K562 (cell line): ENCODE data around the gene DLL4. TPM values are rescaled to one million over a fixed set of nuclear protein-coding genes. Genes with fewer than 3 reads are reported as not detected.

Experiments used
- KLF13 ChIP-seq: fragments of 450-650 bp; IDR thresholded peaks from 2 replicates; pipeline ENCODE4 v1.6.1; 2016; ENCODE audit warnings: missing genetic modification characterization, low read depth, mild to moderate bottlenecking, missing compliant biosample characterization, moderate library complexity, borderline replicate concordance
- NKRF ChIP-seq: fragments of 450-650 bp; IDR thresholded peaks from 2 replicates; pipeline ENCODE4 v1.6.1; 2016; ENCODE audit warnings: borderline replicate concordance
- SOX6 ChIP-seq: fragments of 450-650 bp; IDR thresholded peaks from 2 replicates; pipeline ENCODE4 v1.6.1; 2014; ENCODE audit warnings: mild to moderate bottlenecking
- STAT6 ChIP-seq: sonication (generic); formaldehyde crosslinking; IDR thresholded peaks from 2 replicates; pipeline ENCODE4 v1.8.1; 2023; ENCODE audit warnings: mild to moderate bottlenecking, missing genetic modification reagents
- TRIM24 ChIP-seq, 2 experiments: fragments of 450-650 bp; IDR thresholded peaks; 2 replicates each; pipeline ENCODE4 v1.6.1; 2016
- ZNF12 ChIP-seq: sonication (generic); formaldehyde crosslinking; IDR thresholded peaks from 2 replicates; pipeline ENCODE4 v1.4.0; 2020; ENCODE audit warnings: mild to moderate bottlenecking, missing genetic modification reagents
- polyA plus RNA-seq, 8 experiments: library from polyadenylated mRNA; depleted of rRNA in 4 of 8; stranded (reverse) in 5 of 8; unstranded in 3 of 8; fragments of >200 nt; fragmentation: Nextera tagmentation in 2 of 8; fragmentation: Illumina TruSeq in 1 of 8; extraction: Ambion mirVana in 2 of 8; extraction: Trizol in 1 of 8; gene quantifications; 2 replicates each; pipeline versions ENCODE4 v1.2.1 to v1.2.3, GENCODE V29; 2011 to 2014; ENCODE audit warnings: inconsistent platforms in 1 of 8, missing spikeins in 1 of 8
- total RNA-seq, 7 experiments: library from RNA; depleted of rRNA in 6 of 7; stranded (reverse); fragments of >200 nt in 6 of 7; fragmentation: Illumina TruSeq in 2 of 7; extraction: Trizol in 2 of 7; gene quantifications; 2 replicates each; pipeline versions ENCODE4 v1.2.1 to v1.2.3, GENCODE V29; 2011 to 2021; ENCODE audit warnings: low replicate concordance in 1 of 7
- TF ChIP-seq, protein P1 (sequence below), 2 experiments: IDR thresholded peaks; 2 replicates each; pipeline ENCODE4 v1.6.1; 2012; ENCODE audit warnings: improper control_type of control experiment in 2 of 2, low read depth in 2 of 2, low read length in 2 of 2, borderline replicate concordance in 1 of 2
- TF ChIP-seq, protein P2 (sequence below): fragments of 250-450 bp; sonication (Bioruptor Pico); IDR thresholded peaks from 2 replicates; pipeline ENCODE4 v1.8.0; 2022; ENCODE audit warnings: inconsistent platforms
- TF ChIP-seq, protein P3 (sequence below): fragments of 450-650 bp; conservative IDR thresholded peaks from 2 replicates; pipeline ENCODE4 v1.6.1; 2016; ENCODE audit warnings: missing genetic modification characterization, low read depth, mild to moderate bottlenecking, control low read depth, missing compliant biosample characterization

The DLL4 gene
- total and polyA plus RNA-seq, 9 of the 15 experiments (the other 6 are each of a cell fraction or from before 2014, with no cell fraction given) = 0.04 to 1.1 (median 0.41) TPM; not detected in 1

GRCh38 chr15:40879609-40880008 is 49.5 kb upstream of the DLL4 start (continued):
- TF ChIP-seq NKRF = 0 out of 2 replicates have a peak, but pooled peaks have one; percentile 29
- TF ChIP-seq SOX6 = no peak
- TF ChIP-seq, protein P1, sequence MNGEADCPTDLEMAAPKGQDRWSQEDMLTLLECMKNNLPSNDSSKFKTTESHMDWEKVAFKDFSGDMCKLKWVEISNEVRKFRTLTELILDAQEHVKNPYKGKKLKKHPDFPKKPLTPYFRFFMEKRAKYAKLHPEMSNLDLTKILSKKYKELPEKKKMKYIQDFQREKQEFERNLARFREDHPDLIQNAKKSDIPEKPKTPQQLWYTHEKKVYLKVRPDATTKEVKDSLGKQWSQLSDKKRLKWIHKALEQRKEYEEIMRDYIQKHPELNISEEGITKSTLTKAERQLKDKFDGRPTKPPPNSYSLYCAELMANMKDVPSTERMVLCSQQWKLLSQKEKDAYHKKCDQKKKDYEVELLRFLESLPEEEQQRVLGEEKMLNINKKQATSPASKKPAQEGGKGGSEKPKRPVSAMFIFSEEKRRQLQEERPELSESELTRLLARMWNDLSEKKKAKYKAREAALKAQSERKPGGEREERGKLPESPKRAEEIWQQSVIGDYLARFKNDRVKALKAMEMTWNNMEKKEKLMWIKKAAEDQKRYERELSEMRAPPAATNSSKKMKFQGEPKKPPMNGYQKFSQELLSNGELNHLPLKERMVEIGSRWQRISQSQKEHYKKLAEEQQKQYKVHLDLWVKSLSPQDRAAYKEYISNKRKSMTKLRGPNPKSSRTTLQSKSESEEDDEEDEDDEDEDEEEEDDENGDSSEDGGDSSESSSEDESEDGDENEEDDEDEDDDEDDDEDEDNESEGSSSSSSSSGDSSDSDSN (IDR thresholded peaks at IDR 0.05; ENCODE audit: borderline replicate concordance in 1 of 2, low read depth in 2 of 2, low read length in 2 of 2) = no peak
- no peak for TF ChIP-seq ZNF12 (CRISPR knock-in tag)
- TF ChIP-seq, protein P2, sequence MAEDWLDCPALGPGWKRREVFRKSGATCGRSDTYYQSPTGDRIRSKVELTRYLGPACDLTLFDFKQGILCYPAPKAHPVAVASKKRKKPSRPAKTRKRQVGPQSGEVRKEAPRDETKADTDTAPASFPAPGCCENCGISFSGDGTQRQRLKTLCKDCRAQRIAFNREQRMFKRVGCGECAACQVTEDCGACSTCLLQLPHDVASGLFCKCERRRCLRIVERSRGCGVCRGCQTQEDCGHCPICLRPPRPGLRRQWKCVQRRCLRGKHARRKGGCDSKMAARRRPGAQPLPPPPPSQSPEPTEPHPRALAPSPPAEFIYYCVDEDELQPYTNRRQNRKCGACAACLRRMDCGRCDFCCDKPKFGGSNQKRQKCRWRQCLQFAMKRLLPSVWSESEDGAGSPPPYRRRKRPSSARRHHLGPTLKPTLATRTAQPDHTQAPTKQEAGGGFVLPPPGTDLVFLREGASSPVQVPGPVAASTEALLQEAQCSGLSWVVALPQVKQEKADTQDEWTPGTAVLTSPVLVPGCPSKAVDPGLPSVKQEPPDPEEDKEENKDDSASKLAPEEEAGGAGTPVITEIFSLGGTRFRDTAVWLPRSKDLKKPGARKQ (CRISPR knock-in tag) = no peak
- TF ChIP-seq STAT6 (CRISPR knock-in tag) = no peak
- TF ChIP-seq KLF13 (tag) = peak; percentile 59; the same call in 1 of the 2 replicates
- peak in 1 of 2 experiments; percentile 41; a peak in 1 of 4 replicates for TF ChIP-seq TRIM24 (IDR thresholded peaks at IDR 0.05)
- TF ChIP-seq, protein P3, sequence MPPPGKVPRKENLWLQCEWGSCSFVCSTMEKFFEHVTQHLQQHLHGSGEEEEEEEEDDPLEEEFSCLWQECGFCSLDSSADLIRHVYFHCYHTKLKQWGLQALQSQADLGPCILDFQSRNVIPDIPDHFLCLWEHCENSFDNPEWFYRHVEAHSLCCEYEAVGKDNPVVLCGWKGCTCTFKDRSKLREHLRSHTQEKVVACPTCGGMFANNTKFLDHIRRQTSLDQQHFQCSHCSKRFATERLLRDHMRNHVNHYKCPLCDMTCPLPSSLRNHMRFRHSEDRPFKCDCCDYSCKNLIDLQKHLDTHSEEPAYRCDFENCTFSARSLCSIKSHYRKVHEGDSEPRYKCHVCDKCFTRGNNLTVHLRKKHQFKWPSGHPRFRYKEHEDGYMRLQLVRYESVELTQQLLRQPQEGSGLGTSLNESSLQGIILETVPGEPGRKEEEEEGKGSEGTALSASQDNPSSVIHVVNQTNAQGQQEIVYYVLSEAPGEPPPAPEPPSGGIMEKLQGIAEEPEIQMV (tag) = no peak
